ENCODE results near the gene GNLY. TPM values are rescaled to one million over a fixed set of nuclear protein-coding genes. Genes with fewer than 3 reads are reported as not detected.

GNLY gene
- total RNA-seq, 5 donors from 2014 or later (not counting 1 experiment from before 2014, with no cell fraction given), result 17.3 to 377 (median 82.9) TPM

DNA sequence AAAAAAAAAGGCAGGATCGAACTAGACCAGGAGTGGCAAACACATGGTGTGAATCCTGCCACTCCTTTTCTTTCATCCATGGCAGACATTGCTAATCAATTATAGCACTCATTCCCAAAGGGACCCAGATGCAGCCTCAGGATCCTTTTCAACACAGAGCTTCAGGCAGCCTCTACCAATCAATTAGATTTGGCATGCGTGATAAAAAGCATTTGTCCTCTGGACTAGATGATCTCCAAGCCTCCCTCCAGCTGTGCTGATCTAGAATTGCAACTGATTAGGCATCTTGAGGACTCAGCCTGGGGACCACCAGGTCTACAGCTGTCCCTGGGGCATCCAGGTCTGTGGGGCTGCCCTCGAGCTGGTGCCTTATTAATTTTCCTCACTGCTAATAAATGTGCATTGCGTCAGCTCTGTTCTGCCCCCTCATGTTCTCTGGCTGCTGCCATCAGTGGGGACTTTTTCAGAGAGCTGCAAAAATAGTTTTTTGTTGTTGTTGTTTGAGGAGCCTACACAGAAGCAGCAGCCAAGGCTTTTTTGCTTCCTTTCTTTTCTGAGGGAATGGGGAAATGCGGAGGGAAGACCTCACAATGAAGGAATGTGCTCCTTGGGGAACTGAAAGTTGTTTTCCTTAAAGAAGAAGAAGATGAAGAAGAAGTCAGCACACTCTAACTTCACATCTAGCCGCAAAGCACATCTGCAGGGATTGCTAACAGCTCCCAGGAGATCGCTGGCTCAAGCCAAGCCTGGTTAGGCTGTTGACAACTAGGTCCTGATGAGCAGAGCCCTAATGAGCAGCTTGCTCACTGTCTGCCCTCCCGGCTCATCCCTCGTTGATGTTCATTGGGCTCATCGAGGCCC lies 50.8 kb downstream of the GNLY start:
- H3K27me3 ChIP-seq (replicated peaks in 1 of 2; ENCODE audit: control insufficient read depth in 2 of 2, extremely low read depth in 1 of 2, insufficient read depth in 2 of 2, low read length in 1 of 2), result peaks cover 0 to 72% of the 10 kb centered on the region in 2 experiments
- POLR2A ChIA-PET, result interaction anchor here in 1 of 2 donors (0.6 kb wide), 1 partner anchor 13 kb away, joined by 6 read pairs; no protein-coding TSS in a partner anchor
- peaks cover 48 to 63% of the 10 kb centered on the region in 2 donors for H3K27me3 Mint-ChIP-seq
- H3K36me3 Mint-ChIP-seq, result no peaks in the 10 kb centered on the region
- H3K4me1 ChIP-seq (ENCODE audit: control insufficient read depth in 1 of 2, extremely low read depth in 1 of 2, insufficient read depth in 2 of 2, low read length in 2 of 2), result no peaks in the 10 kb centered on the region
- DNase-seq (no peak), ATAC-seq (replicated peaks in 1 of 4) (no peak)
- CTCF ChIA-PET, result interaction anchor here (0.6 kb wide), 2 partner anchors 50 to 55 kb away, joined by 3 read pairs; no protein-coding TSS in a partner anchor
- no peak overlapping the region for H3K27ac ChIP-seq (ENCODE audit: low read length)
- H3K4me3 ChIP-seq (ENCODE audit: control insufficient read depth in 1 of 2, extremely low read depth in 1 of 2, low read length in 1 of 2), result no peak overlapping the region
- H3K4me3 Mint-ChIP-seq, result no peak overlapping the region
- peaks cover 0 to 16% (median 0%) of the 10 kb centered on the region in 3 donors for H3K4me1 Mint-ChIP-seq
- H3K27ac Mint-ChIP-seq, result no peak overlapping the region
- no peaks in the 10 kb centered on the region for H3K36me3 ChIP-seq (ENCODE audit: control insufficient read depth in 2 of 2, extremely low read depth in 1 of 2, insufficient read depth in 1 of 2, low read length in 1 of 2)
- H3K9me3 Mint-ChIP-seq, result no peaks in the 10 kb centered on the region
- 68% methylated on average over 7 of the region's 10 CpGs for WGBS (ENCODE audit: insufficient coverage)
- H3K9me3 ChIP-seq, result no peaks in the 10 kb centered on the region

DNA sequence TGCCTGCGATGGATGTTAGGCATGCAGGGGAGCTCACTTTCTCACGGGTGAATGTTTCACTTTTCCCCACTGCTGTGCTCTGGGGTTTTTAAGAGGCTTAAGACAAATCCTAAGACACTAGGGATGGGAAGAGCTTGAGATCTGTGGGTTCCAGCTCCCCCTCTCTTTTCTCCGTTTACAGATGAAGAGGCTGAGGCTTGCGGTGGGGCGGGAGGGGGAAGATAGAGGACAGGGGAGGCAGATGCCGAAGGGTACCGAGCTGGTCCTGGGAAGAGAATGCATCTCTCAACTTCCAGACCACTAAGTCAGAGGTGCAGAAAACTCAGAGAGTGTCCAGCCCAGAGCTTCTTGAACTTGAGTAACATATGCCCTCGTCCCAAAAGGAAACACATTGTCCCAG lies 51.5 kb downstream of the GNLY start:
- no peaks in the 10 kb centered on the region for H3K36me3 ChIP-seq (ENCODE audit: control insufficient read depth in 2 of 2, extremely low read depth in 1 of 2, insufficient read depth in 1 of 2, low read length in 1 of 2)
- DNase-seq, result no peak
- ChIA-PET POLR2A (no interaction called here), CTCF (interaction anchor here in 1 of 2 donors (0.6 kb wide), 1 partner anchor 51 kb away, joined by 3 read pairs; no protein-coding TSS in a partner anchor)
- no peak overlapping the region for H3K4me3 Mint-ChIP-seq
- peaks cover 0 to 16% (median 0%) of the 10 kb centered on the region in 3 donors for H3K4me1 Mint-ChIP-seq
- no peaks in the 10 kb centered on the region for H3K9me3 Mint-ChIP-seq
- H3K27ac ChIP-seq (ENCODE audit: low read length), result no peak overlapping the region
- H3K27ac Mint-ChIP-seq, result no peak overlapping the region
- peaks cover 0 to 76% of the 10 kb centered on the region in 2 experiments for H3K27me3 ChIP-seq (replicated peaks in 1 of 2; ENCODE audit: control insufficient read depth in 2 of 2, extremely low read depth in 1 of 2, insufficient read depth in 2 of 2, low read length in 1 of 2)
- no peak overlapping the region for H3K4me3 ChIP-seq (ENCODE audit: control insufficient read depth in 1 of 2, extremely low read depth in 1 of 2, low read length in 1 of 2)
- H3K27me3 Mint-ChIP-seq, result peaks cover 54 to 69% of the 10 kb centered on the region in 2 donors
- H3K4me1 ChIP-seq (ENCODE audit: control insufficient read depth in 1 of 2, extremely low read depth in 1 of 2, insufficient read depth in 2 of 2, low read length in 2 of 2), result no peaks in the 10 kb centered on the region
- no peaks in the 10 kb centered on the region for H3K36me3 Mint-ChIP-seq
- no peaks in the 10 kb centered on the region for H3K9me3 ChIP-seq
- 100% methylated on average over 1 of the region's 8 CpGs for WGBS (ENCODE audit: insufficient coverage)
- no peak for ATAC-seq (replicated peaks in 1 of 4)

DNA sequence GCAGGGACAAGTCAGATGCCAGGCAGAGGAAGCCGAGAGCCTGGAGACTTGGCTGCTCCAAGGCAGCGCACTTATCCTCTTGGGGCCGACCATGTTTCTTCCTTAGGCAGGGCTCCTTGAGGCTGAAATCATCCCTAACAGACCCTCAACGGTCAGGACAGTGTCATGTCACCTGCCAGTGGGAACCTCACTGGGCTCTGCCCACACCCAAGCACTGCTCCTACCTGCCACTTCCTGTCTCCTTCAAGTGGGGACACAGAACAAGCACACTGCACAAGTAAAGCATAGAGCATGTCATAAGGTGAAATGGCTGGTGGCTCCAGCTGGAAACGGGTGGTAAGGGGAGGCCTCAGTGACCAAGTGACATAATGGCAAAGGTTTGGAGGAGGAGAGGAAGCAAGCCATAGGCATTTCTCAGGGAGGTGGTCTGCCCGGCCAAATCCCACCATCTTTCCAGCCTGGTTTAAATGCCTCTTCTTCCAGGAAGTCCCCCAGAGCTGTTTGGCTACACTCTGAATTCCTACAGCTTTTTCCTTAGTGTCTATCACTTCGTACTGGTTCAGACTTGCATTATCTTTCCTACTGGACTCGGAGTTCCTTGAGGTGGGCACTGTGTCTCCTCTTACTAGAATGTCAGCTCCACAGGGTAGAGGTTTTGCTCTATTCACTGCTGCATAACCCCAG lies 52.3 kb downstream of the GNLY start:
- no peak for ATAC-seq (replicated peaks in 1 of 4)
- ChIA-PET POLR2A (no interaction called here), CTCF (no interaction called here)
- Mint-ChIP-seq H3K9me3 (no peaks in the 10 kb centered on the region), H3K36me3 (no peaks in the 10 kb centered on the region), H3K4me1 (peaks cover 0 to 16% (median 0%) of the 10 kb centered on the region in 3 donors), H3K4me3 (no peak overlapping the region), H3K27ac (no peak overlapping the region), H3K27me3 (peaks cover 54 to 71% of the 10 kb centered on the region in 2 donors)
- H3K27me3 ChIP-seq (replicated peaks in 1 of 2; ENCODE audit: control insufficient read depth in 2 of 2, extremely low read depth in 1 of 2, insufficient read depth in 2 of 2, low read length in 1 of 2), result peaks cover under 1 to 77% of the 10 kb centered on the region in 2 experiments
- DNase-seq, result no peak
- no peak overlapping the region for H3K4me3 ChIP-seq (ENCODE audit: control insufficient read depth in 1 of 2, extremely low read depth in 1 of 2, low read length in 1 of 2)
- no peaks in the 10 kb centered on the region for H3K4me1 ChIP-seq (ENCODE audit: control insufficient read depth in 1 of 2, extremely low read depth in 1 of 2, insufficient read depth in 2 of 2, low read length in 2 of 2)
- WGBS (ENCODE audit: insufficient coverage), result 55% methylated on average over 5 of the region's 8 CpGs
- no peaks in the 10 kb centered on the region for H3K36me3 ChIP-seq (ENCODE audit: control insufficient read depth in 2 of 2, extremely low read depth in 1 of 2, insufficient read depth in 1 of 2, low read length in 1 of 2)
- H3K27ac ChIP-seq (ENCODE audit: low read length), result no peak overlapping the region
- no peaks in the 10 kb centered on the region for H3K9me3 ChIP-seq

DNA sequence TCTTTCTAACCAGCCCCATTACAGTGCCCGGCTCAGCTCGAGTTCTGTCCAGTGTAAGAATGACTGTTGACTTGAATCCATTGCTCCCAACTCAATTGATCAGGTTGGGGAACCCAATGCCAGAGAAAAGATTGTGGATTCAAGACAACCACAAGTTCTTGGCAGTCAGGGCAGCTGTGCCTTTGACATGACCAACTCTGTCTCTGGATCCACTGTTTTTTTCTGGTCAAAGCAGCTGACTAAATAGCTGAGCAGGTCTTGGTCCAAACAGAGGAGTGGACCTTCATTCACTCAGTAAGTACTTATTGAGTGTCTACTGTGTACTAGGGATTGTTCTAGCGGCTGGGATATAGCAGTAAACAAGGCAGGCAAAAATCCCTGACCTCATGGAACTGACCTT lies 53.3 kb downstream of the GNLY start:
- Histone ChIP-seq H3K9me3 (no peaks in the 10 kb centered on the region), H3K4me1 (ENCODE audit: control insufficient read depth in 1 of 2, extremely low read depth in 1 of 2, insufficient read depth in 2 of 2, low read length in 2 of 2) (no peaks in the 10 kb centered on the region), H3K36me3 (ENCODE audit: control insufficient read depth in 2 of 2, extremely low read depth in 1 of 2, insufficient read depth in 1 of 2, low read length in 1 of 2) (no peaks in the 10 kb centered on the region), H3K4me3 (ENCODE audit: control insufficient read depth in 1 of 2, extremely low read depth in 1 of 2, low read length in 1 of 2) (no peak overlapping the region), H3K27me3 (replicated peaks in 1 of 2; ENCODE audit: control insufficient read depth in 2 of 2, extremely low read depth in 1 of 2, insufficient read depth in 2 of 2, low read length in 1 of 2) (peaks cover 2 to 78% of the 10 kb centered on the region in 2 experiments), H3K27ac (ENCODE audit: low read length) (no peak overlapping the region)
- 77% methylated on average over 3 of the region's 3 CpGs for WGBS (ENCODE audit: insufficient coverage)
- no peak for DNase-seq
- H3K36me3 Mint-ChIP-seq, result no peaks in the 10 kb centered on the region
- ATAC-seq (replicated peaks in 1 of 4), result no peak
- no peaks in the 10 kb centered on the region for H3K9me3 Mint-ChIP-seq
- peaks cover 53 to 71% of the 10 kb centered on the region in 2 donors for H3K27me3 Mint-ChIP-seq
- no peak overlapping the region for H3K27ac Mint-ChIP-seq
- ChIA-PET CTCF (interaction anchor here in 1 of 2 donors (0.7 kb wide), 2 partner anchors 39 to 68 kb away, joined by 3 to 4 read pairs; no protein-coding TSS in a partner anchor), POLR2A (no interaction called here)
- no peak overlapping the region for H3K4me3 Mint-ChIP-seq
- H3K4me1 Mint-ChIP-seq, result peaks cover 0 to 12% (median 2%) of the 10 kb centered on the region in 3 donors

DNA sequence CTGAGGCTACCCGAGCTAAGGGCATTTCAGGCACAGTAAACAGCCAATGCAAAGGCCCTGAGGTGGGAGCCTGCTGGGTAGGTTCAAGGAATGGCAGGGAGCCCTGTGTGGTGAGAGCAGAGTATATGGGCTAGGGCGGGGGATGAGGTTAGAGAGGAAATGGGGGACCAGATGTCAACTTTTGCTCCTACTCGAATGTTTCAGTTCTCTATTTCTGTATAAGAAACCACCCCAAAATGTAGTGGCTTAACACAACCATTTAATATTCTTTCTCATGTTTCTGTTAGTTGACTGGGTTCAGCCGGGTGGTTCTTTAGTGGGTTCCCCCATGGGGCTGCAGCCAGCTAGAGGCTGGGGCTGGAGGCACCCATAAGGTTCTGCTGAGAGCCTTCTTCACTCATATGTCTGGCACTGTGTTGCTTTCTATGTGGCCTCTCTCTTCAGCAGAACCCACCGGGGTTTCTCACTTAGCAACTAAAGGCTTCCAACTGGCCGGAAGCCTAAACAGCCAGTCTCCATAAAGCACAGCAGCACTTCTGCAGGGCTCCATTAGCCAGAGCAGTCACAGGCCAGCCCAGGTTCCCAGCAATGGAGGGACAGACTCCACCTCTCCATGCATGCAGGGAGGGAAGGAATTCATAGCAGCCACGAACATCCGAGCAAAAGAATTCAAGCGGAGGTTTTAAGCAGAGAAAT lies 54.0 kb downstream of the GNLY start:
- no peaks in the 10 kb centered on the region for H3K36me3 ChIP-seq (ENCODE audit: control insufficient read depth in 2 of 2, extremely low read depth in 1 of 2, insufficient read depth in 1 of 2, low read length in 1 of 2)
- DNase-seq, result no peak
- peaks cover 0 to 2% of the 10 kb centered on the region in 2 experiments for H3K4me1 ChIP-seq (ENCODE audit: control insufficient read depth in 1 of 2, extremely low read depth in 1 of 2, insufficient read depth in 2 of 2, low read length in 2 of 2)
- H3K27ac Mint-ChIP-seq, result no peak overlapping the region
- H3K27me3 ChIP-seq (replicated peaks in 1 of 2; ENCODE audit: control insufficient read depth in 2 of 2, extremely low read depth in 1 of 2, insufficient read depth in 2 of 2, low read length in 1 of 2), result peaks cover 2 to 78% of the 10 kb centered on the region in 2 experiments
- ChIA-PET POLR2A (no interaction called here), CTCF (interaction anchor here in 1 of 2 donors (1.9 kb wide), 1 partner anchor 8 kb away, joined by 8 read pairs; no protein-coding TSS in a partner anchor)
- no peak overlapping the region for H3K27ac ChIP-seq (ENCODE audit: low read length)
- peaks cover 2 to 7% (median 7%) of the 10 kb centered on the region in 3 donors for H3K4me1 Mint-ChIP-seq
- H3K27me3 Mint-ChIP-seq, result peaks cover 48 to 72% of the 10 kb centered on the region in 2 donors
- no peaks in the 10 kb centered on the region for H3K36me3 Mint-ChIP-seq
- no peaks in the 10 kb centered on the region for H3K9me3 Mint-ChIP-seq
- WGBS (ENCODE audit: insufficient coverage), result 65% methylated on average over 7 of the region's 9 CpGs
- H3K4me3 ChIP-seq (ENCODE audit: control insufficient read depth in 1 of 2, extremely low read depth in 1 of 2, low read length in 1 of 2), result no peak overlapping the region
- H3K9me3 ChIP-seq, result no peaks in the 10 kb centered on the region
- no peak for ATAC-seq (replicated peaks in 1 of 4)
- no peak overlapping the region for H3K4me3 Mint-ChIP-seq
